Adrenal gland (tissue), 12 donors: ENCODE results near the gene ARHGAP25. TPM values are rescaled to one million over a fixed set of nuclear protein-coding genes. Genes with fewer than 3 reads are reported as not detected.
A peak's percentile ranks its signal among the peaks of the same experiment; 100 is the strongest.

Experiments used
- DNase-seq, 7 donors: peaks; one replicate each; pipeline ENCODE4 v3.0.0-alpha.2; 2019 to 2020
- H3K27ac ChIP-seq, 5 donors: fragments of 200-600 bp; sonication (generic) in 4 of 5; 1 replicate in 3 of 5; 2 replicates in 2 of 5; pipeline versions ENCODE4 v1.5.1 to v1.8.0; 2016 to 2020; ENCODE audit warnings: mild to moderate bottlenecking in 1 of 5
- H3K27me3 ChIP-seq: fragments of 200-600 bp; 2 replicates; pipeline ENCODE4 v1.8.0; 2021
- H3K36me3 ChIP-seq, 2 donors: fragments of 200-600 bp; replicated peaks in 1 of 2; 1 replicate in 1 of 2; 2 replicates in 1 of 2; pipeline versions ENCODE4 v1.5.1 to v1.8.0; 2018 to 2022
- H3K4me1 ChIP-seq, 2 donors: fragments of 200-600 bp; replicated peaks in 1 of 2; 1 replicate in 1 of 2; 2 replicates in 1 of 2; pipeline versions ENCODE4 v1.5.1 to v1.8.0; 2018 to 2021
- H3K4me3 ChIP-seq, 4 donors: fragments of 200-600 bp; sonication (generic) in 3 of 4; one replicate each; pipeline ENCODE4 v1.5.1; 2016 to 2018
- H3K9me3 ChIP-seq, 3 donors: fragments of 200-600 bp; sonication (generic) in 1 of 3; replicated peaks in 1 of 3; 1 replicate in 2 of 3; 2 replicates in 1 of 3; pipeline versions ENCODE4 v1.5.1 to v1.8.0; 2016 to 2021
- CTCF ChIP-seq, 6 experiments: fragments of 450-650 bp in 4 of 6; fragments of 200-600 bp in 2 of 6; sonication (generic) in 1 of 6; IDR thresholded peaks; 1 replicate in 5 of 6; 2 replicates in 1 of 6; pipeline versions ENCODE4 v1.5.1 to v1.8.0; 2016 to 2021; ENCODE audit warnings: antibody characterized with exemption in 6 of 6, mild to moderate bottlenecking in 2 of 6, moderate library complexity in 1 of 6
- POLR2A ChIP-seq, 2 donors: fragments of 450-650 bp; IDR thresholded peaks; one replicate each; pipeline ENCODE4 v1.6.1; 2017; ENCODE audit warnings: antibody characterized with exemption in 2 of 2, mild to moderate bottlenecking in 2 of 2, moderate library complexity in 1 of 2
- WGBS, 4 donors: extraction: QIAGEN DNeasy Blood & Tissue Kit in 2 of 4; methylation state at CpG; one replicate each; pipeline versions ENCODE4 v1.1.5 to v1.1.7; 2013 to 2017; 5-methylcytosine and 5-hydroxymethylcytosine counted together
- intact Hi-C, 2 donors: fragments of 100-400 bp; cut with DNase I; formaldehyde crosslinking; loops; one replicate each; pipeline versions ENCODE4 v1.14.1 to v1.15.0; 2022 to 2023
- polyA plus RNA-seq, 3 donors: library from polyadenylated mRNA; stranded (reverse); fragments of 200-250 nt in 2 of 3; fragments of 350-450 nt in 1 of 3; fragmentation: Illumina TruSeq in 1 of 3; extraction: RNeasy Lipid Tissue Mini Kit (QIAGEN cat#74804) in 1 of 3; gene quantifications; one replicate each; pipeline ENCODE4 v1.2.3, GENCODE V29; 2013 to 2014
- total RNA-seq, 9 donors: library from RNA; depleted of rRNA in 4 of 9; stranded (reverse); fragments of >200 nt in 4 of 9; fragments of 120-200 nt in 1 of 9; fragmentation: NEBNext Ultra II Directional in 1 of 9; extraction: Animal tissue kit (Norgen Biotek cat#: 25700) in 1 of 9; gene quantifications; one replicate each; pipeline versions ENCODE4 v1.1.0 to v1.2.4, GENCODE V29; 2013 to 2023
- donor health status: healthy with polysubstance abuse.
- donor health status: Bipolar disorder and iron deficiency.
- donor health status: DM: yes; HTN: yes; CAD: no.
- donor health status: DM: no; HTN: no; CAD: no.
- donor health status: DM: no; HTN: no; CAD: no.
- donor health status: DM: yes; HTN: yes; CAD: no.

ARHGAP25 gene
- total and polyA plus RNA-seq, 12 donors, result 5.5 to 17.6 (median 10.6) TPM

GRCh38 chr2:68771211-68771751 is 36.7 kb downstream of the ARHGAP25 start:
- Histone ChIP-seq H3K27me3 (no peaks in the 10 kb centered on the region), H3K27ac (peak overlapping the region in 2 of 5 donors; percentile 4 to 78), H3K36me3 (no peaks in the 10 kb centered on the region), H3K9me3 (no peaks in the 10 kb centered on the region), H3K4me3 (no peak overlapping the region), H3K4me1 (peaks cover 0 to 37% of the 10 kb centered on the region in 2 donors)
- intact Hi-C loops, result no loop called here
- 65 to 78% (median 68%) methylated on average over 3 of the region's 3 CpGs for WGBS, 4 donors
- no peak for TF ChIP-seq CTCF (IDR thresholded peaks at IDR 0.05)
- TF ChIP-seq POLR2A (IDR thresholded peaks at IDR 0.05), result no peak
- DNase-seq, result no peak

GRCh38 chr2:68772109-68772508 is 37.5 kb downstream of the ARHGAP25 start:
- H3K4me3 ChIP-seq, result no peak overlapping the region
- DNase-seq, result no peak
- H3K9me3 ChIP-seq, result no peaks in the 10 kb centered on the region
- no peak overlapping the region for H3K27ac ChIP-seq
- intact Hi-C loops, result no loop called here
- H3K4me1 ChIP-seq, result peaks cover 0 to 30% of the 10 kb centered on the region in 2 donors
- TF ChIP-seq POLR2A (IDR thresholded peaks at IDR 0.05) (no peak), CTCF (IDR thresholded peaks at IDR 0.05) (no peak)
- WGBS, 4 donors, result 84 to 96% (median 91%) methylated on average over 2 of the region's 2 CpGs
- no peaks in the 10 kb centered on the region for H3K36me3 ChIP-seq
- no peaks in the 10 kb centered on the region for H3K27me3 ChIP-seq

GRCh38 chr2:68774569-68775271 is 40.1 kb downstream of the ARHGAP25 start:
- Histone ChIP-seq H3K9me3 (no peaks in the 10 kb centered on the region), H3K36me3 (no peaks in the 10 kb centered on the region), H3K4me1 (peaks cover 0 to 32% of the 10 kb centered on the region in 2 donors), H3K27me3 (no peaks in the 10 kb centered on the region), H3K27ac (peak overlapping the region; percentile 9 to 90 (median 66)), H3K4me3 (peak overlapping the region in 1 of 4 donors; percentile 34)
- intact Hi-C loops, result no loop called here
- peak; percentile 50 to 85 (median 63) for DNase-seq
- 48 to 64% (median 56%) methylated on average over 23 to 31 of the region's 31 CpGs for WGBS, 4 donors
- peak in 1 of 2 donors; percentile 35 for TF ChIP-seq POLR2A (IDR thresholded peaks at IDR 0.05)
- no peak for TF ChIP-seq CTCF (IDR thresholded peaks at IDR 0.05)

GRCh38 chr2:68775272-68775842 is 40.7 kb downstream of the ARHGAP25 start:
- intact Hi-C loops, result no loop called here
- Histone ChIP-seq H3K27me3 (no peaks in the 10 kb centered on the region), H3K4me3 (peak overlapping the region in 1 of 4 donors; percentile 34), H3K36me3 (no peaks in the 10 kb centered on the region), H3K4me1 (peaks cover 0 to 27% of the 10 kb centered on the region in 2 donors), H3K27ac (peak overlapping the region; percentile 9 to 90 (median 66)), H3K9me3 (no peaks in the 10 kb centered on the region)
- 66 to 74% (median 69%) methylated on average over 5 to 13 of the region's 13 CpGs for WGBS, 4 donors
- TF ChIP-seq POLR2A (IDR thresholded peaks at IDR 0.05), result no peak
- TF ChIP-seq CTCF (IDR thresholded peaks at IDR 0.05), result no peak
- no peak for DNase-seq
